Loucy (cell line): Measurements from ENCODE around the gene G0S2.

ENCODE experiments used
- EZH2phosphoT487 ChIP-seq: fragments of 200-600 bp; IDR thresholded peaks from 2 replicates; pipeline ENCODE4 v1.6.1; 2018; ENCODE audit warnings: antibody characterized with exemption, mild to moderate bottlenecking, moderate library complexity, borderline replicate concordance
- TF ChIP-seq, protein P1 (sequence below): fragments of 200-600 bp; sonication (generic); conservative IDR thresholded peaks from 2 replicates; pipeline ENCODE4 v1.5.1; 2014; ENCODE audit warnings: mild to moderate bottlenecking, antibody characterized with exemption, low read length

GRCh38 chr1:209708297-209708696 is 33.1 kb downstream of the G0S2 start:
- TF ChIP-seq, protein P1, sequence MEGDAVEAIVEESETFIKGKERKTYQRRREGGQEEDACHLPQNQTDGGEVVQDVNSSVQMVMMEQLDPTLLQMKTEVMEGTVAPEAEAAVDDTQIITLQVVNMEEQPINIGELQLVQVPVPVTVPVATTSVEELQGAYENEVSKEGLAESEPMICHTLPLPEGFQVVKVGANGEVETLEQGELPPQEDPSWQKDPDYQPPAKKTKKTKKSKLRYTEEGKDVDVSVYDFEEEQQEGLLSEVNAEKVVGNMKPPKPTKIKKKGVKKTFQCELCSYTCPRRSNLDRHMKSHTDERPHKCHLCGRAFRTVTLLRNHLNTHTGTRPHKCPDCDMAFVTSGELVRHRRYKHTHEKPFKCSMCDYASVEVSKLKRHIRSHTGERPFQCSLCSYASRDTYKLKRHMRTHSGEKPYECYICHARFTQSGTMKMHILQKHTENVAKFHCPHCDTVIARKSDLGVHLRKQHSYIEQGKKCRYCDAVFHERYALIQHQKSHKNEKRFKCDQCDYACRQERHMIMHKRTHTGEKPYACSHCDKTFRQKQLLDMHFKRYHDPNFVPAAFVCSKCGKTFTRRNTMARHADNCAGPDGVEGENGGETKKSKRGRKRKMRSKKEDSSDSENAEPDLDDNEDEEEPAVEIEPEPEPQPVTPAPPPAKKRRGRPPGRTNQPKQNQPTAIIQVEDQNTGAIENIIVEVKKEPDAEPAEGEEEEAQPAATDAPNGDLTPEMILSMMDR, result no peak
- no peak for TF ChIP-seq EZH2phosphoT487
